K562 (cell line): Measurements from ENCODE around the gene SCN2B. TPM values are rescaled to one million over a fixed set of nuclear protein-coding genes. Genes with fewer than 3 reads are reported as not detected.

Experiments used
- ATAC-seq: fragments of 200-7000 bp; cut with Tn5 transposase; 3 replicates; pipeline ENCODE4 v1.9.1; 2020; ENCODE audit warnings: moderate library complexity
- BruUV-seq: library from RNA; stranded (reverse); fragments of 400-500 nt; replicated peaks from 2 replicates; lab custom pipeline; 2021; lab: Mats Ljungman, UMichigan
- CTCF ChIA-PET: fragments of 300-600 bp; formaldehyde crosslinking; extraction: SDS; loops from one replicate; lab custom pipeline; 2021; ENCODE audit warnings: low intra/inter-chr PET ratio; lab: Yijun Ruan, JAX
- POLR2A ChIA-PET: fragments of 300-600, 350-650 bp; sonication (Branson Sonifier 250); formaldehyde crosslinking; extraction: SDS; loops from one replicate; lab custom pipeline; 2021; ENCODE audit warnings: antibody characterized with exemption, inconsistent platforms; lab: Yijun Ruan, JAX
- DNase-seq, 4 experiments: peaks; one replicate each; pipeline versions ENCODE4 v3.0.0 to v3.0.0-alpha.2; 2011 to 2018; ENCODE audit warnings: low spot score in 3 of 4, mixed read lengths in 3 of 4; ENCODE audit errors: extremely low read depth in 1 of 4
- FAIRE-seq: peaks from 2 replicates; lab custom pipeline; 2011; peaks lifted over from hg19 to GRCh38; lab: Jason Lieb, UNC
- H2AFZ ChIP-seq: 2 replicates; pipeline ENCODE4 v1.6.0; 2011; ENCODE audit warnings: low read depth, low read length, control low read depth, inconsistent platforms
- H3K27ac ChIP-seq: fragments of 200-600 bp; 3 replicates; pipeline ENCODE4 v1.8.0; 2011; ENCODE audit warnings: low read depth, mild to moderate bottlenecking, control low read depth, inconsistent platforms, low read length, moderate library complexity, mixed read lengths; ENCODE audit errors: extremely low read depth
- H3K27me3 ChIP-seq, 2 experiments: fragments of 300-600 bp in 1 of 2; 2 replicates in 1 of 2; 3 replicates in 1 of 2; pipeline versions ENCODE4 v1.6.0 to v1.8.0; 2011; ENCODE audit warnings: inconsistent platforms in 2 of 2, low read length in 2 of 2, mild to moderate bottlenecking in 1 of 2, mixed read lengths in 1 of 2, moderate library complexity in 1 of 2; ENCODE audit not compliant: control insufficient read depth in 2 of 2, insufficient read depth in 2 of 2
- H3K36me3 ChIP-seq: fragments of 300-600 bp; 3 replicates; pipeline ENCODE4 v1.8.0; 2011; ENCODE audit warnings: mild to moderate bottlenecking, low read length, inconsistent platforms; ENCODE audit not compliant: control insufficient read depth, insufficient read depth
- H3K4me1 ChIP-seq, 2 experiments: fragments of 200-600 bp in 1 of 2; replicated peaks in 1 of 2; 2 replicates in 1 of 2; 3 replicates in 1 of 2; pipeline versions ENCODE4 v1.5.1 to v1.8.0; 2011; ENCODE audit warnings: inconsistent platforms in 2 of 2, low read length in 2 of 2, mild to moderate bottlenecking in 1 of 2, mixed read lengths in 1 of 2, moderate library complexity in 1 of 2; ENCODE audit not compliant: control insufficient read depth in 2 of 2, insufficient read depth in 2 of 2
- H3K4me2 ChIP-seq: 2 replicates; pipeline ENCODE4 v1.6.1; 2011; ENCODE audit warnings: low read length, control low read depth, inconsistent platforms, mixed read lengths; ENCODE audit not compliant: insufficient read depth
- H3K4me3 ChIP-seq: fragments of 200-600 bp; sonication (generic), shearing (Covaris generic); 2 replicates; pipeline ENCODE4 v1.5.1; 2016; ENCODE audit warnings: control low read depth, inconsistent platforms
- H3K79me2 ChIP-seq: fragments of 200-600 bp; 3 replicates; pipeline ENCODE4 v1.8.0; 2011; ENCODE audit warnings: low read length, inconsistent platforms; ENCODE audit not compliant: control insufficient read depth, insufficient read depth
- H3K9ac ChIP-seq, 2 experiments: 2 replicates each; pipeline versions ENCODE4 v1.6.0 to v1.6.1; 2011; ENCODE audit warnings: low read depth in 2 of 2, low read length in 2 of 2, control low read depth in 1 of 2, inconsistent platforms in 1 of 2, mild to moderate bottlenecking in 1 of 2, mixed read lengths in 1 of 2; ENCODE audit not compliant: insufficient read depth in 1 of 2
- H3K9me1 ChIP-seq: one replicate; pipeline ENCODE4 v1.6.0; 2011; ENCODE audit warnings: inconsistent platforms, mild to moderate bottlenecking, low read length, moderate library complexity; ENCODE audit not compliant: control insufficient read depth, insufficient read depth
- H3K9me3 ChIP-seq: replicated peaks from 2 replicates; pipeline ENCODE4 v1.5.1; 2011; ENCODE audit warnings: low read depth, low read length, inconsistent platforms; ENCODE audit not compliant: control insufficient read depth, insufficient read depth
- H4K20me1 ChIP-seq: replicated peaks from 2 replicates; pipeline ENCODE4 v1.6.1; 2011; ENCODE audit warnings: low read length, inconsistent platforms, mixed read lengths; ENCODE audit not compliant: control insufficient read depth, insufficient read depth
- ATF7 ChIP-seq: fragments of 450-650 bp; IDR thresholded peaks from 2 replicates; pipeline ENCODE4 v1.7.1; 2014; ENCODE audit warnings: mild to moderate bottlenecking, moderate library complexity
- CBFA2T3 ChIP-seq: fragments of 450-650 bp; IDR thresholded peaks from 2 replicates; pipeline ENCODE4 v1.6.1; 2017
- ETS1 ChIP-seq: conservative IDR thresholded peaks from 2 replicates; pipeline ENCODE4 v1.6.1; 2011; ENCODE audit warnings: low read depth, mild to moderate bottlenecking, low read length; ENCODE audit not compliant: control insufficient read depth
- MEIS2 ChIP-seq: fragments of 450-650 bp; IDR thresholded peaks from 2 replicates; pipeline ENCODE4 v1.6.1; 2014; ENCODE audit warnings: mild to moderate bottlenecking; ENCODE audit not compliant: partially characterized antibody
- NFE2 ChIP-seq: IDR thresholded peaks from 2 replicates; pipeline ENCODE4 v1.6.1; 2014; ENCODE audit warnings: antibody characterized with exemption, low read depth
- NRF1 ChIP-seq, 2 experiments: fragments of 450-650 bp; IDR thresholded peaks in 1 of 2; conservative IDR thresholded peaks in 1 of 2; 2 replicates each; pipeline ENCODE4 v1.6.1; 2014; ENCODE audit warnings: mild to moderate bottlenecking in 2 of 2
- PCBP1 ChIP-seq: fragments of 200-400 bp; formaldehyde crosslinking; IDR thresholded peaks from 2 replicates; pipeline ENCODE4 v1.6.1; 2018; ENCODE audit warnings: mild to moderate bottlenecking, low read depth, low read length; ENCODE audit not compliant: poor library complexity, severe bottlenecking
- UBTF ChIP-seq, 2 experiments: IDR thresholded peaks; 2 replicates each; pipeline ENCODE4 v1.6.1; 2012; ENCODE audit warnings: improper control_type of control experiment in 2 of 2, low read depth in 2 of 2, low read length in 2 of 2, borderline replicate concordance in 1 of 2
- VEZF1 ChIP-seq: fragments of 200-800 bp; sonication (Bioruptor generic); IDR thresholded peaks from 2 replicates; pipeline ENCODE4 v1.6.1; 2017; ENCODE audit warnings: missing genetic modification characterization, missing compliant biosample characterization
- ZNF263 ChIP-seq: sonication (generic); formaldehyde crosslinking; IDR thresholded peaks from 2 replicates; pipeline ENCODE4 v1.8.0; 2022; ENCODE audit warnings: mild to moderate bottlenecking, missing genetic modification reagents, borderline replicate concordance
- ZNF431 ChIP-seq: sonication (generic); formaldehyde crosslinking; IDR thresholded peaks from 2 replicates; pipeline ENCODE4 v1.8.0; 2022; ENCODE audit warnings: mild to moderate bottlenecking, missing genetic modification reagents
- ZNF512 ChIP-seq: IDR thresholded peaks from 2 replicates; pipeline ENCODE4 v1.6.1; 2016; ENCODE audit warnings: missing genetic modification characterization, missing compliant biosample characterization
- ZSCAN32 ChIP-seq: fragments of 450-650 bp; formaldehyde crosslinking; IDR thresholded peaks from 2 replicates; pipeline ENCODE4 v1.4.0; 2020; ENCODE audit warnings: mild to moderate bottlenecking, moderate library complexity
- WGBS: fragments of 100-300 bp; shearing (Covaris generic); methylation state at CpG from one replicate; pipeline ENCODE4 v1.1.6; 2016; ENCODE audit warnings: low coverage, mixed read lengths; ENCODE audit not compliant: insufficient coverage; ENCODE audit errors: missing lambda C conversion rate; 5-methylcytosine and 5-hydroxymethylcytosine counted together
- in situ Hi-C: fragments of 300-500 bp; cut with MboI; formaldehyde crosslinking; loops from 4 replicates; pipeline ENCODE4 v1.15.0; 2018; ENCODE audit warnings: inconsistent platforms, mixed read lengths
- intact Hi-C: fragments of 100-400 bp; cut with micrococcal nuclease; formaldehyde crosslinking; loops from 2 replicates; pipeline ENCODE4 v1.14.2; 2022
- polyA plus RNA-seq, 8 experiments: library from polyadenylated mRNA; depleted of rRNA in 4 of 8; stranded (reverse) in 5 of 8; unstranded in 3 of 8; fragments of >200 nt; fragmentation: Nextera tagmentation in 2 of 8; fragmentation: Illumina TruSeq in 1 of 8; extraction: Ambion mirVana in 2 of 8; extraction: Trizol in 1 of 8; gene quantifications; 2 replicates each; pipeline versions ENCODE4 v1.2.1 to v1.2.3, GENCODE V29; 2011 to 2014; ENCODE audit warnings: inconsistent platforms in 1 of 8, missing spikeins in 1 of 8
- total RNA-seq, 7 experiments: library from RNA; depleted of rRNA in 6 of 7; stranded (reverse); fragments of >200 nt in 6 of 7; fragmentation: Illumina TruSeq in 2 of 7; extraction: Trizol in 2 of 7; gene quantifications; 2 replicates each; pipeline versions ENCODE4 v1.2.1 to v1.2.3, GENCODE V29; 2011 to 2021; ENCODE audit warnings: low replicate concordance in 1 of 7

Gene SCN2B
- total and polyA plus RNA-seq, 9 of the 15 experiments (the other 6 are each of a cell fraction or from before 2014, with no cell fraction given): not detected

GRCh38 chr11:118152552-118153471 is 23.6 kb downstream of the SCN2B start, which contains the start of gene SCN4B:
SCN4B (minus strand) TSS chr11:118152823; CDS start chr11:118152673, 150 bp downstream.
- no peak within 1 kb of the TSS for H3K4me2 ChIP-seq
- 0 out of 2 replicates have a peak, but pooled peaks cover 4% of the 10 kb centered on the region for H4K20me1 ChIP-seq
- no peaks in the 10 kb centered on the region for H3K9me1 ChIP-seq
- peaks cover 54 to 97% of the 10 kb centered on the region in 2 experiments for H3K27me3 ChIP-seq
- in situ Hi-C loops (no loop called here), intact Hi-C loops (no loop called here)
- no peak within 1 kb of the TSS for H3K9ac ChIP-seq
- WGBS: 7% methylated on average over 58 of the region's 88 CpGs
- ChIA-PET CTCF (interaction anchor here (0.9 kb wide), 1 partner anchor 334 kb away, joined by 3 read pairs; no protein-coding TSS in a partner anchor), POLR2A (interaction anchor here (0.9 kb wide), 1 partner anchor 10 kb away, joined by 3 read pairs; no protein-coding TSS in a partner anchor)
- H3K36me3 ChIP-seq: no peaks in the 10 kb centered on the region
- no peaks in the 10 kb centered on the region for H3K9me3 ChIP-seq
- FAIRE-seq: no peak
- H2AFZ ChIP-seq: no peak within 1 kb of the TSS
- H3K4me3 ChIP-seq: no peak within 1 kb of the TSS
- peak; percentile 60 for ATAC-seq
- H3K27ac ChIP-seq: no peak within 1 kb of the TSS
- H3K4me1 ChIP-seq: peaks cover 0 to 16% of the 10 kb centered on the region in 2 experiments; a peak in 2 of 5 replicates
- no peak for TF ChIP-seq PCBP1
- no peak for TF ChIP-seq ETS1
- no peak for TF ChIP-seq CBFA2T3
- no peak for TF ChIP-seq MEIS2
- TF ChIP-seq ZNF263: peak; percentile 93
- no peak for TF ChIP-seq ZNF512 (tag)
- no peak for TF ChIP-seq ZNF431
- TF ChIP-seq ATF7: no peak
- no peak for TF ChIP-seq NFE2
- peak; percentile 30 to 37; a peak in 2 of 4 replicates for TF ChIP-seq NRF1 (conservative IDR thresholded peaks at IDR 0.05 in 1 of 2, IDR thresholded peaks at IDR 0.05 in 1 of 2)
- peak in 1 of 2 experiments; percentile 26; a peak in 1 of 4 replicates for TF ChIP-seq UBTF (IDR thresholded peaks at IDR 0.05; ENCODE audit: borderline replicate concordance in 1 of 2, low read depth in 2 of 2, low read length in 2 of 2)
- TF ChIP-seq ZSCAN32: no peak
- TF ChIP-seq VEZF1 (CRISPR knock-in tag): peak; percentile 16; the same call in 1 of the 2 replicates
- DNase-seq: peak; percentile 43 to 77 (median 62)
- no peaks in the 10 kb centered on the region for H3K79me2 ChIP-seq
- no TSS peak for BruUV-seq
